PC-9 (cell line): ENCODE results near the gene CTNS.

Source experiments
- CTCF ChIP-seq: fragments of 200-600 bp; sonication (generic); conservative IDR thresholded peaks from 2 replicates; pipeline ENCODE4 v1.6.1; 2017; ENCODE audit warnings: mixed run types, antibody characterized with exemption, mild to moderate bottlenecking, moderate library complexity
- EZH2 ChIP-seq: fragments of 200-600 bp; sonication (generic); IDR thresholded peaks from 2 replicates; pipeline ENCODE4 v1.8.0; 2017; ENCODE audit warnings: antibody characterized with exemption, low read depth

GRCh38 chr17:3610523-3610922 is 26.0 kb upstream of the CTNS start:
- TF ChIP-seq CTCF (no peak), EZH2 (no peak)
